ENCODE measurements around the gene ROPN1.

Gene ROPN1

GRCh38 chr3:123960781-123961507 is 31.0 kb downstream of the ROPN1 start, which contains the start of gene CCDC14 (continued):
- no peak for TF ChIP-seq ZNF776 (tag by site-specific recombination; IDR thresholded peaks at IDR 0.05; ENCODE audit: borderline replicate concordance)
- TF ChIP-seq GLI2 (tag by site-specific recombination; IDR thresholded peaks at IDR 0.05; ENCODE audit: borderline replicate concordance, low read depth) = no peak
- TF ChIP-seq ZNF530 (tag by site-specific recombination; IDR thresholded peaks at IDR 0.05; ENCODE audit: low read depth) = no peak
- 0 out of 2 replicates have a peak, but pooled peaks have one; percentile 14 for TF ChIP-seq KLF17 (tag by site-specific recombination; IDR thresholded peaks at IDR 0.05)
- no peak for TF ChIP-seq ZNF292 (tag by site-specific recombination; IDR thresholded peaks at IDR 0.05; ENCODE audit: borderline replicate concordance, low read depth)
- no peak for TF ChIP-seq KLF10 (tag by site-specific recombination; IDR thresholded peaks at IDR 0.05)
- peak; percentile 83 for TF ChIP-seq ZNF366 (tag by site-specific recombination; conservative IDR thresholded peaks at IDR 0.05)
- TF ChIP-seq TCF7L2 (IDR thresholded peaks at IDR 0.05; ENCODE audit: borderline replicate concordance, low read depth, low read length) = peak; percentile 38; the same call in 1 of the 2 replicates
- TF ChIP-seq ZNF404 (tag by site-specific recombination; IDR thresholded peaks at IDR 0.05) = no peak
- no peak; the same call in 1 of the 2 replicates for TF ChIP-seq ZNF692 (tag by site-specific recombination; IDR thresholded peaks at IDR 0.05)
- TF ChIP-seq ZNF133 (tag by site-specific recombination; IDR thresholded peaks at IDR 0.05) = no peak
- TF ChIP-seq BCL11A (tag by site-specific recombination; IDR thresholded peaks at IDR 0.05; ENCODE audit: low read depth) = no peak
- TF ChIP-seq, protein P1, sequence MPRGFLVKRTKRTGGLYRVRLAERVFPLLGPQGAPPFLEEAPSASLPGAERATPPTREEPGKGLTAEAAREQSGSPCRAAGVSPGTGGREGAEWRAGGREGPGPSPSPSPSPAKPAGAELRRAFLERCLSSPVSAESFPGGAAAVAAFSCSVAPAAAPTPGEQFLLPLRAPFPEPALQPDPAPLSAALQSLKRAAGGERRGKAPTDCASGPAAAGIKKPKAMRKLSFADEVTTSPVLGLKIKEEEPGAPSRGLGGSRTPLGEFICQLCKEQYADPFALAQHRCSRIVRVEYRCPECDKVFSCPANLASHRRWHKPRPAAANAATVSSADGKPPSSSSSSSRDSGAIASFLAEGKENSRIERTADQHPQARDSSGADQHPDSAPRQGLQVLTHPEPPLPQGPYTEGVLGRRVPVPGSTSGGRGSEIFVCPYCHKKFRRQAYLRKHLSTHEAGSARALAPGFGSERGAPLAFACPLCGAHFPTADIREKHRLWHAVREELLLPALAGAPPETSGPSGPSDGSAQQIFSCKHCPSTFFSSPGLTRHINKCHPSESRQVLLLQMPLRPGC (tag by site-specific recombination; IDR thresholded peaks at IDR 0.05) = no peak
- TF ChIP-seq ZNF37A (tag by site-specific recombination; IDR thresholded peaks at IDR 0.05) = no peak
- no peak for TF ChIP-seq ZNF155 (tag by site-specific recombination; IDR thresholded peaks at IDR 0.05)
- TF ChIP-seq, protein P2, sequence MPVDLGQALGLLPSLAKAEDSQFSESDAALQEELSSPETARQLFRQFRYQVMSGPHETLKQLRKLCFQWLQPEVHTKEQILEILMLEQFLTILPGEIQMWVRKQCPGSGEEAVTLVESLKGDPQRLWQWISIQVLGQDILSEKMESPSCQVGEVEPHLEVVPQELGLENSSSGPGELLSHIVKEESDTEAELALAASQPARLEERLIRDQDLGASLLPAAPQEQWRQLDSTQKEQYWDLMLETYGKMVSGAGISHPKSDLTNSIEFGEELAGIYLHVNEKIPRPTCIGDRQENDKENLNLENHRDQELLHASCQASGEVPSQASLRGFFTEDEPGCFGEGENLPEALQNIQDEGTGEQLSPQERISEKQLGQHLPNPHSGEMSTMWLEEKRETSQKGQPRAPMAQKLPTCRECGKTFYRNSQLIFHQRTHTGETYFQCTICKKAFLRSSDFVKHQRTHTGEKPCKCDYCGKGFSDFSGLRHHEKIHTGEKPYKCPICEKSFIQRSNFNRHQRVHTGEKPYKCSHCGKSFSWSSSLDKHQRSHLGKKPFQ (tag by site-specific recombination; IDR thresholded peaks at IDR 0.05) = no peak
- TF ChIP-seq ZNF391 (tag by site-specific recombination; IDR thresholded peaks at IDR 0.05; ENCODE audit: borderline replicate concordance, low read depth) = no peak
- TF ChIP-seq SP7 (tag by site-specific recombination; IDR thresholded peaks at IDR 0.05) = no peak
- no peak for TF ChIP-seq ZNF701 (tag by site-specific recombination; IDR thresholded peaks at IDR 0.05)
- no peak for TF ChIP-seq HOXD13 (CRISPR knock-in tag; IDR thresholded peaks at IDR 0.05; ENCODE audit: borderline replicate concordance)
- TF ChIP-seq ZSCAN30 (tag by site-specific recombination; IDR thresholded peaks at IDR 0.05) = peak; percentile 24; the same call in 1 of the 2 replicates
- TF ChIP-seq SP3 (tag by site-specific recombination; IDR thresholded peaks at IDR 0.05) = peak; percentile 55; the same call in 1 of the 2 replicates
- 0 out of 2 replicates have a peak, but pooled peaks have one; percentile 15 for TF ChIP-seq ZBTB20 (tag by site-specific recombination; IDR thresholded peaks at IDR 0.05)
- no peak for TF ChIP-seq ZBTB48 (tag by site-specific recombination; IDR thresholded peaks at IDR 0.05)
- TF ChIP-seq ZNF518A (tag by site-specific recombination; conservative IDR thresholded peaks at IDR 0.05; ENCODE audit: low read depth) = 0 out of 2 replicates have a peak, but pooled peaks have one; percentile 30
- peak; percentile 38; the same call in 1 of the 2 replicates for TF ChIP-seq ZNF335 (tag by site-specific recombination; conservative IDR thresholded peaks at IDR 0.05)
- TF ChIP-seq ZBTB6 (tag by site-specific recombination; IDR thresholded peaks at IDR 0.05) = 0 out of 2 replicates have a peak, but pooled peaks have one; percentile 50
- peak; percentile 98 for TF ChIP-seq IKZF3 (tag by site-specific recombination; IDR thresholded peaks at IDR 0.05)
